PC-3 (cell line): ENCODE measurements around the gene RBM26. TPM values are rescaled to one million over a fixed set of nuclear protein-coding genes. Genes with fewer than 3 reads are reported as not detected.

ENCODE experiments used
- ATAC-seq: fragments of 200-7000 bp; cut with Tn5 transposase; 2 replicates; pipeline ENCODE4 v1.9.1; 2020; ENCODE audit warnings: mild to moderate bottlenecking, moderate library complexity
- BruUV-seq: library from RNA; stranded (reverse); fragments of 400-500 nt; replicated peaks from 2 replicates; lab custom pipeline; 2021; lab: Mats Ljungman, UMichigan
- CTCF ChIA-PET: fragments of 300-600 bp; sonication (Branson Sonifier 250); formaldehyde crosslinking; loops from one replicate; lab custom pipeline; 2022; ENCODE audit warnings: antibody characterized with exemption; lab: Charles Lee
- POLR2A ChIA-PET: fragments of 300-600 bp; sonication (Branson Sonifier 250); formaldehyde crosslinking; loops from one replicate; lab custom pipeline; 2022; ENCODE audit warnings: antibody characterized with exemption; ENCODE audit not compliant: unreplicated experiment; lab: Charles Lee
- DNase-seq: peaks from one replicate; pipeline ENCODE4 v3.0.0-alpha.2; 2015
- H2AFZ ChIP-seq: fragments of 300-600 bp; sonication (generic); 2 replicates; pipeline ENCODE4 v1.6.0; 2016; ENCODE audit warnings: antibody characterized with exemption, low read length
- H3F3A ChIP-seq: fragments of 300-600 bp; sonication (generic); one replicate; pipeline ENCODE4 v1.6.0; 2017; ENCODE audit warnings: antibody characterized with exemption, low read length, control low read depth, mild to moderate bottlenecking; ENCODE audit not compliant: unreplicated experiment
- H3K27ac ChIP-seq: fragments of 300-600 bp; sonication (generic); 2 replicates; pipeline ENCODE4 v1.5.1; 2016; ENCODE audit warnings: mild to moderate bottlenecking, low read length
- H3K27me3 ChIP-seq: fragments of 300-600 bp; sonication (generic); 2 replicates; pipeline ENCODE4 v1.6.1; 2016; ENCODE audit warnings: low read length, mixed read lengths
- H3K36me3 ChIP-seq: fragments of 300-600 bp; sonication (generic); 2 replicates; pipeline ENCODE4 v1.6.1; 2016; ENCODE audit warnings: low read depth, mixed run types, low read length, mixed read lengths
- H3K4me1 ChIP-seq: fragments of 300-600 bp; sonication (generic); 2 replicates; pipeline ENCODE4 v1.5.1; 2016; ENCODE audit warnings: low read length; ENCODE audit not compliant: insufficient read depth
- H3K4me2 ChIP-seq: fragments of 300-600 bp; sonication (generic); 2 replicates; pipeline ENCODE4 v1.6.0; 2016; ENCODE audit warnings: low read length
- H3K4me3 ChIP-seq: fragments of 300-600 bp; sonication (generic); 2 replicates; pipeline ENCODE4 v1.5.1; 2016; ENCODE audit warnings: mild to moderate bottlenecking, low read length, mixed read lengths
- H3K79me2 ChIP-seq: fragments of 300-600 bp; sonication (generic); 2 replicates; pipeline ENCODE4 v1.6.1; 2017; ENCODE audit warnings: low read length, mixed read lengths
- H3K9ac ChIP-seq: fragments of 300-600 bp; sonication (generic); 2 replicates; pipeline ENCODE4 v1.6.0; 2016; ENCODE audit warnings: mild to moderate bottlenecking, low read length
- H3K9me2 ChIP-seq: fragments of 300-600 bp; sonication (generic); replicated peaks from 2 replicates; pipeline ENCODE4 v1.6.1; 2016; ENCODE audit warnings: mixed run types, low read length, mixed read lengths
- H3K9me3 ChIP-seq: fragments of 300-600 bp; sonication (generic); 2 replicates; pipeline ENCODE4 v1.6.1; 2016; ENCODE audit warnings: low read length, mixed read lengths
- H4K20me1 ChIP-seq: fragments of 300-600 bp; sonication (generic); 2 replicates; pipeline ENCODE4 v1.6.1; 2016; ENCODE audit warnings: low read length, mixed read lengths
- EZH2 ChIP-seq: fragments of 300-600 bp; sonication (generic); IDR thresholded peaks from one replicate; pipeline ENCODE4 v1.6.1; 2017; ENCODE audit warnings: antibody characterized with exemption, mild to moderate bottlenecking, low read length; ENCODE audit not compliant: unreplicated experiment
- EZH2phosphoT487 ChIP-seq: fragments of 300-600 bp; sonication (generic); IDR thresholded peaks from 2 replicates; pipeline ENCODE4 v1.6.1; 2018; ENCODE audit warnings: mild to moderate bottlenecking, antibody characterized with exemption, low read length, borderline replicate concordance
- intact Hi-C: fragments of 100-400 bp; cut with micrococcal nuclease; formaldehyde crosslinking; loops from 2 replicates; pipeline ENCODE4 v1.9.0; 2023
- total RNA-seq: library from RNA; depleted of rRNA; stranded (reverse); fragments of >200 nt; gene quantifications from 2 replicates; pipeline ENCODE4 v1.2.3, GENCODE V29; 2014
- TF ChIP-seq, protein P1 (sequence below): fragments of 300-600 bp; sonication (generic); conservative IDR thresholded peaks from 2 replicates; pipeline ENCODE4 v1.5.1; 2017; ENCODE audit warnings: antibody characterized with exemption, low read depth, mild to moderate bottlenecking, low read length

The RBM26 gene
- total RNA-seq, 1 experiment from 2014 or later = 16.1 TPM

DNA sequence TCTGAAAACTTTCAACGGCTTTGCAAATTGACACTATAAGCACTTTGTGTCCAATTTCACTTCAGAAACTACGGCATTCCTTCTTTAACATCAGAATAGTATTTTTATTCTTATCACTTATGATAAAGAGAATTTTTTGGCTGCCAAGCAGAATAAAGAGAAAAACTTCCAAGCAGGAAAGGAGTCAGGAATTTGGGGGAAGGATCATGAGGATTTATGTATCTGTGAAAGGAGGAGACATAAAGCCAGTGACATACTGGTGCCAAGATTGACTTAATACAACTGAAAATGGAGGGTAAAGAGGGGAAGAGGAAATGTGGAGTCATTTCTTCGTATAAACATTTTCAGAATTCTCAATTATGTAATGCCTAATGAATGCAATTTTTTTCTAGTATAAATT is 94.7 kb downstream of the RBM26 start:
- intact Hi-C loops = no loop called here
- no peak for ATAC-seq

DNA sequence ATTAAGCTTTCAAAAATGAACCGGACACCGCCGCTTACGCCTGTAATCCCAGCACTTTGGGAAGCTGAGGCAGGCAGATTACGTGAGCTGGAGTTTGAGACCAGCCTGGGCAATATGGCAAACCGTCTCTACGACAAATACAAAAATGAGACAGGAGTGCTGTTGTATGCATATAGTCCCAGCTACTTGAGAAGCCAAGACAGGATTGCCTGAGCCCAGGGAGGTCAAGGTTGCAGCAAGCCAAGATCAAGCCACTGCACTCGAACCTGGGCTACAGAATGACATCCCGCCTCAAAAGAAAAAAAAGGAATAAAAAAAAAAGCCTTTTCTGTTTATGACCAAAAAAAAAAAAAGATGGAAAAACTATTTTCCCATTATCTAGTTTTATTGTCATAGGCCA is 96.4 kb downstream of the RBM26 start:
- Histone ChIP-seq H4K20me1 (no peaks in the 10 kb centered on the region), H3K9me2 (no peaks in the 10 kb centered on the region), H3K27me3 (no peaks in the 10 kb centered on the region), H3K4me2 (no peak overlapping the region), H2AFZ (no peak overlapping the region), H3K9me3 (no peaks in the 10 kb centered on the region), H3K27ac (no peak overlapping the region), H3F3A (no peaks in the 10 kb centered on the region), H3K36me3 (no peaks in the 10 kb centered on the region; the same call in none of the 2 replicates), H3K4me3 (no peak overlapping the region), H3K4me1 (no peaks in the 10 kb centered on the region), H3K79me2 (no peaks in the 10 kb centered on the region), H3K9ac (no peak overlapping the region)
- POLR2A ChIA-PET = no interaction called here
- intact Hi-C loops = no loop called here
- DNase-seq = no peak
- TF ChIP-seq EZH2phosphoT487 (no peak), EZH2 (no peak)
- TF ChIP-seq, protein P1, sequence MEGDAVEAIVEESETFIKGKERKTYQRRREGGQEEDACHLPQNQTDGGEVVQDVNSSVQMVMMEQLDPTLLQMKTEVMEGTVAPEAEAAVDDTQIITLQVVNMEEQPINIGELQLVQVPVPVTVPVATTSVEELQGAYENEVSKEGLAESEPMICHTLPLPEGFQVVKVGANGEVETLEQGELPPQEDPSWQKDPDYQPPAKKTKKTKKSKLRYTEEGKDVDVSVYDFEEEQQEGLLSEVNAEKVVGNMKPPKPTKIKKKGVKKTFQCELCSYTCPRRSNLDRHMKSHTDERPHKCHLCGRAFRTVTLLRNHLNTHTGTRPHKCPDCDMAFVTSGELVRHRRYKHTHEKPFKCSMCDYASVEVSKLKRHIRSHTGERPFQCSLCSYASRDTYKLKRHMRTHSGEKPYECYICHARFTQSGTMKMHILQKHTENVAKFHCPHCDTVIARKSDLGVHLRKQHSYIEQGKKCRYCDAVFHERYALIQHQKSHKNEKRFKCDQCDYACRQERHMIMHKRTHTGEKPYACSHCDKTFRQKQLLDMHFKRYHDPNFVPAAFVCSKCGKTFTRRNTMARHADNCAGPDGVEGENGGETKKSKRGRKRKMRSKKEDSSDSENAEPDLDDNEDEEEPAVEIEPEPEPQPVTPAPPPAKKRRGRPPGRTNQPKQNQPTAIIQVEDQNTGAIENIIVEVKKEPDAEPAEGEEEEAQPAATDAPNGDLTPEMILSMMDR = no peak
- CTCF ChIA-PET = no interaction called here
- no TSS peak for BruUV-seq
- no peak for ATAC-seq

More for the DNA sequence above, 94.7 kb downstream of the RBM26 start:
- no peaks in the 10 kb centered on the region for H3K27me3 ChIP-seq
- H3K9me3 ChIP-seq = no peaks in the 10 kb centered on the region
- TF ChIP-seq EZH2phosphoT487 (no peak), EZH2 (no peak)
- TF ChIP-seq, protein P1 = no peak
- H3K79me2 ChIP-seq = no peaks in the 10 kb centered on the region
- no peaks in the 10 kb centered on the region for H3F3A ChIP-seq
- no TSS peak for BruUV-seq
- no peak overlapping the region for H3K4me3 ChIP-seq
- ChIA-PET POLR2A (no interaction called here), CTCF (no interaction called here)
- no peak for DNase-seq
- no peaks in the 10 kb centered on the region for H4K20me1 ChIP-seq
- no peaks in the 10 kb centered on the region for H3K9me2 ChIP-seq
- H3K4me1 ChIP-seq = no peaks in the 10 kb centered on the region
- no peak overlapping the region for H2AFZ ChIP-seq
- no peak overlapping the region for H3K27ac ChIP-seq
- H3K9ac ChIP-seq = no peak overlapping the region
- no peak overlapping the region for H3K4me2 ChIP-seq
- no peaks in the 10 kb centered on the region; the same call in none of the 2 replicates for H3K36me3 ChIP-seq

DNA sequence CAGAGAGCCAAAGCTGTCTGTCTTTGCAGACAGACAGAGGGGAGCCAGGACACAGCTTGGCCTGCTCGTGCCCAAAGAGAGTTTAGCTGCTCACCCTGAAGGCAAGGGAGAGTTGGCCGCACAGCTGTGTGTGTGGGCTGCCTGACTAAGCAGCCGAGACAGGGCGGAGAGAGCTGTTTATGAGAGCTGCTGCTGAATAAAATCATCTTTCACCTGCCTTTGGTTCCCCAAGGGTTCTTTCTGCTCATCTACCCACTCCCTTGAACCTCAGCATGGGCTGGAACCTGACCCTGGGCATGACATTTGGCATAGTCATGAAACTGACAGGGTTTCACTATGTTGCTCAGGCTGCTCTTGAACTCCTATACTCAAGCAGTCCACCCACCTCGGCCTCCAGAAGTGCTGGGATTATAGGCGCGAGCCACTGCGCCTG is 98.2 kb downstream of the RBM26 start:
- TF ChIP-seq EZH2phosphoT487 = no peak
- TF ChIP-seq EZH2 = no peak
- TF ChIP-seq, protein P1 = no peak
- Histone ChIP-seq H3K27me3 (no peaks in the 10 kb centered on the region), H3K9ac (no peak overlapping the region)

More for the DNA sequence above, 98.2 kb downstream of the RBM26 start:
- Histone ChIP-seq H3K79me2 (no peaks in the 10 kb centered on the region), H3K36me3 (no peaks in the 10 kb centered on the region), H3K9me2 (no peaks in the 10 kb centered on the region), H3K4me2 (no peak overlapping the region), H2AFZ (no peak overlapping the region), H3K4me3 (no peak overlapping the region), H4K20me1 (no peaks in the 10 kb centered on the region), H3F3A (no peaks in the 10 kb centered on the region), H3K4me1 (no peaks in the 10 kb centered on the region), H3K9me3 (no peaks in the 10 kb centered on the region), H3K27ac (no peak overlapping the region)
- CTCF ChIA-PET = no interaction called here
- DNase-seq (peak; percentile 3), ATAC-seq (peak; percentile 74)
- no TSS peak for BruUV-seq
- intact Hi-C loops = no loop called here
- POLR2A ChIA-PET = no interaction called here
